Stomach (tissue), 9 donors: ENCODE data around the gene ARMCX5. TPM values are rescaled to one million over a fixed set of nuclear protein-coding genes. Genes with fewer than 3 reads are reported as not detected.

Source experiments
- DNase-seq, 2 donors: peaks; one replicate each; pipeline versions ENCODE4 v3.0.0 to v3.0.0-alpha.2; 2013 to 2019
- H3K27ac ChIP-seq, 5 donors: fragments of 200-600 bp in 4 of 5; sonication (generic) in 4 of 5; one replicate each; pipeline ENCODE4 v1.5.1; 2013 to 2019; ENCODE audit warnings: mild to moderate bottlenecking in 1 of 5, moderate library complexity in 1 of 5
- H3K27me3 ChIP-seq, 3 donors: fragments of 200-600 bp; sonication (generic); one replicate each; pipeline ENCODE4 v1.5.1; 2017 to 2019; ENCODE audit warnings: mixed run types in 1 of 3
- H3K36me3 ChIP-seq, 4 donors: fragments of 200-600 bp; sonication (generic); 1 replicate in 3 of 4; 2 replicates in 1 of 4; pipeline ENCODE4 v1.5.1; 2016 to 2019
- H3K4me1 ChIP-seq, 4 donors: fragments of 200-600 bp; sonication (generic); one replicate each; pipeline ENCODE4 v1.5.1; 2016 to 2019
- H3K4me3 ChIP-seq, 4 donors: fragments of 200-600 bp; sonication (generic) in 3 of 4; one replicate each; pipeline ENCODE4 v1.5.1; 2016 to 2019; ENCODE audit warnings: mild to moderate bottlenecking in 1 of 4
- H3K9me3 ChIP-seq, 4 donors: fragments of 200-600 bp; sonication (generic); one replicate each; pipeline ENCODE4 v1.5.1; 2016 to 2019
- CTCF ChIP-seq, 7 experiments: fragments of 450-650 bp in 4 of 7; fragments of 200-600 bp in 3 of 7; sonication (generic) in 3 of 7; IDR thresholded peaks; one replicate each; pipeline ENCODE4 v1.5.1; 2016 to 2019; ENCODE audit warnings: antibody characterized with exemption in 7 of 7, control low read depth in 2 of 7, mild to moderate bottlenecking in 1 of 7
- EP300 ChIP-seq: sonication (generic); formaldehyde crosslinking; IDR thresholded peaks from one replicate; pipeline ENCODE4 v1.6.1; 2017; ENCODE audit warnings: antibody characterized with exemption
- POLR2A ChIP-seq, 4 donors: fragments of 450-650 bp; IDR thresholded peaks; one replicate each; pipeline ENCODE4 v1.6.1; 2016; ENCODE audit warnings: antibody characterized with exemption in 4 of 4, control low read depth in 2 of 4, mild to moderate bottlenecking in 1 of 4, moderate library complexity in 1 of 4
- POLR2AphosphoS5 ChIP-seq, 3 donors: sonication (generic); formaldehyde crosslinking; IDR thresholded peaks; one replicate each; pipeline ENCODE4 v1.6.1; 2016; ENCODE audit warnings: antibody characterized with exemption in 3 of 3
- WGBS, 5 donors: extraction: QIAGEN DNeasy Blood & Tissue Kit in 3 of 5; methylation state at CpG; one replicate each; pipeline versions ENCODE4 v1.1.5 to v1.1.7; 2013 to 2018; 5-methylcytosine and 5-hydroxymethylcytosine counted together
- intact Hi-C: fragments of 100-400 bp; cut with DNase I; formaldehyde crosslinking; loops from one replicate; pipeline ENCODE4 v1.15.1; 2023; ENCODE audit warnings: low total_unique reads
- polyA plus RNA-seq, 3 donors: library from polyadenylated mRNA; stranded (reverse); fragments of 200-250 nt; gene quantifications; one replicate each; pipeline ENCODE4 v1.2.3, GENCODE V29; 2013
- total RNA-seq, 5 donors: library from RNA; depleted of rRNA; stranded (reverse); fragments of >200 nt; gene quantifications; one replicate each; pipeline versions ENCODE4 v1.1.0 to v1.2.3, GENCODE V29; 2014 to 2016
- donor health status: healthy with polysubstance abuse.
- donor health status: Bipolar disorder and iron deficiency.
- donor health status: healthy.

The ARMCX5 gene
- total and polyA plus RNA-seq, 8 donors: 2.2 to 37.1 (median 5.0) TPM

DNA sequence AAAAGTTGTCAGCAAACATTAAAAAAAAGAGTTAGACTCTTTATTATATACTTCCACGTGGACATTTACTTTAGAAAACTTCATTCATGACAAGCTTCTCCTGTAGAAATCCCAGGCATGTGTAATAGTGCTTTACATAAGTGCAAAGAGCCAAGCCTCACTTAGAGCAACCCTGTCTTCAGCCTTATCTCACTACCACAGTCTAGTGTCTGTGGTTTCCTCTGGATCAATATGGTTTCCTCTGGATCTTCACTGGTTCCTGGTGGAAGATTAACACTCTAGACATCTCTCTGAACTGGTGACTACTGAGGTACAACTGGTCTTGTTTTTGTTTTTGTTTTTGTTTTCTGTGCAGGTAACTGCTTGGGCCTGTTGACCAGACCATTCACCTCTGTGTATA lies 18.4 kb upstream of the ARMCX5 start:
- Histone ChIP-seq H3K27me3 (no peaks in the 10 kb centered on the region), H3K4me3 (no peak overlapping the region), H3K36me3 (no peaks in the 10 kb centered on the region), H3K27ac (no peak overlapping the region), H3K4me1 (no peaks in the 10 kb centered on the region), H3K9me3 (no peaks in the 10 kb centered on the region)
- intact Hi-C loops: no loop called here
- 21 to 38% (median 33%) methylated on average over 1 of the region's 1 CpG for WGBS, 5 donors
- DNase-seq: no peak
- no peak for TF ChIP-seq POLR2A (IDR thresholded peaks at IDR 0.05)
- TF ChIP-seq EP300: no peak

DNA sequence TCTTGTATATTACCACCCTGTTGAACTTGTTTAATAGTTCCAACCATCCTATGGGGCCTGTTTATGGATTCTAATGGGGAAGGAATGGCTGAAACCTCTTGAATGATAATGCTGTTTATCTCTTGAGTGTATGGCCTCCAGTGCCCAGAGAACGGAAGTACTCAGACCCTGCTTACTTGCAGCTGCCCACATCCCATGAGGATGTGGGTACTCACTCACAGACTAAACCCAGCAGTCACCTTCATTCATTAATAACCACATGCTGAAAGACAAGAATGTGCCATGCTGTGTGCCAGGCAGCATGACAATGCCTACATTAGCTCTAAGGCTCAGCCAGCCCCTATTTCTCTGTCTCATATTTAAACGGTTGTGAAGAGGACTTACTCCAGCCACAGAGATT lies 5.9 kb upstream of the ARMCX5 start:
- DNase-seq: no peak

DNA sequence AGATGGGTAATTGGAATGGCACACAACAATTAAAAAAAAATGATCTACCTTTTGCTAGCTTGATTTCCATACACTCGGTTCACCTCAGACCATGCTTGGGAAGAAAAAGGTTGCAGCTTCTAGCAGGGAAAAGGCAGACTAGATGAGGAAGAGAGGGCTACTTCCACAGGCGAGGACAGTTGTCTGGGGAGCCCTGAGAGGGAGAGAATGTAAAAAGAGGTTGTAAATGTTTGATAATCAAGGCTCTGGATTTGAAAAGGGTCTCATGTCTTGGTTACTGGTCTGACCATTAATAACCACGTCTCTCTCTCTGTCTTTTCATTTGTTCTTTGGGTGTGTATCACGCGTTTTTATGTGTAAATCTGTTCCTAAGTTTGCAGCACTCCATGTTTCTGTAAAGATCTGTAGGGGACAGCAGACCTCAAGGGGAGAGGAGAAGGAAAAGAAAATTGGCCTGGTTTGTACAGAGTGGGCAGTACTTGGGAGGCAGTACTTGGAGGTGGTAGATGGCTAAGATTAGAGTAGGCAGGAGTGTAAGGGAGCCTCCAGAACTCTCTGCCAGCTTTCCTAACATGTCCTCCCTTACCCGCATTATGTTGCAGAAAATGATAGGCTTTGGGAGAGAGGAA lies 750 bp downstream of the ARMCX5 start:
- Histone ChIP-seq H3K27me3 (no peaks in the 10 kb centered on the region), H3K27ac (peak overlapping the region in 4 of 5 donors; percentile 78 to 84 (median 82)), H3K36me3 (peaks cover 0 to 15% (median 0%) of the 10 kb centered on the region in 4 donors), H3K9me3 (no peaks in the 10 kb centered on the region), H3K4me1 (peaks cover 0 to 12% (median 5%) of the 10 kb centered on the region in 4 donors), H3K4me3 (peak overlapping the region; percentile 55 to 62 (median 60))
- peak in 1 of 2 donors; percentile 40 for DNase-seq
- TF ChIP-seq POLR2AphosphoS5 (IDR thresholded peaks at IDR 0.05): no peak
- TF ChIP-seq CTCF (IDR thresholded peaks at IDR 0.05): no peak
- TF ChIP-seq EP300: no peak
- no peak for TF ChIP-seq POLR2A (IDR thresholded peaks at IDR 0.05)
- WGBS, 5 donors: 2 to 34% (median 5%) methylated on average over 6 of the region's 6 CpGs
- intact Hi-C loops: no loop called here

More for the DNA sequence above, 5.9 kb upstream of the ARMCX5 start:
- peaks cover 0 to 8% (median 0%) of the 10 kb centered on the region in 3 donors for H3K27me3 ChIP-seq
- 31 to 87% (median 79%) methylated on average over 2 of the region's 2 CpGs for WGBS, 5 donors
- H3K4me1 ChIP-seq: peaks cover 0 to under 1% (median 0%) of the 10 kb centered on the region in 4 donors
- H3K9me3 ChIP-seq: no peaks in the 10 kb centered on the region
- intact Hi-C loops: no loop called here
- H3K27ac ChIP-seq: no peak overlapping the region
- TF ChIP-seq EP300: no peak
- TF ChIP-seq POLR2A (IDR thresholded peaks at IDR 0.05): no peak
- TF ChIP-seq POLR2AphosphoS5 (IDR thresholded peaks at IDR 0.05): no peak
- no peak for TF ChIP-seq CTCF (IDR thresholded peaks at IDR 0.05)
- no peak overlapping the region for H3K4me3 ChIP-seq
- no peaks in the 10 kb centered on the region for H3K36me3 ChIP-seq

GRCh38 chrX:102604327-102604726 lies 5.0 kb downstream of the ARMCX5 start:
- no peak for DNase-seq
- Histone ChIP-seq H3K9me3 (no peaks in the 10 kb centered on the region), H3K27ac (no peak overlapping the region), H3K27me3 (no peaks in the 10 kb centered on the region), H3K4me3 (no peak overlapping the region), H3K36me3 (peaks cover 0 to 15% (median 0%) of the 10 kb centered on the region in 4 donors), H3K4me1 (peaks cover 0 to 10% (median 4%) of the 10 kb centered on the region in 4 donors)
- WGBS, 5 donors: 50 to 74% (median 70%) methylated on average over 1 of the region's 1 CpG
- TF ChIP-seq POLR2A (IDR thresholded peaks at IDR 0.05) (no peak), EP300 (no peak), POLR2AphosphoS5 (IDR thresholded peaks at IDR 0.05) (no peak), CTCF (IDR thresholded peaks at IDR 0.05) (no peak)
- intact Hi-C loops: no loop called here

DNA sequence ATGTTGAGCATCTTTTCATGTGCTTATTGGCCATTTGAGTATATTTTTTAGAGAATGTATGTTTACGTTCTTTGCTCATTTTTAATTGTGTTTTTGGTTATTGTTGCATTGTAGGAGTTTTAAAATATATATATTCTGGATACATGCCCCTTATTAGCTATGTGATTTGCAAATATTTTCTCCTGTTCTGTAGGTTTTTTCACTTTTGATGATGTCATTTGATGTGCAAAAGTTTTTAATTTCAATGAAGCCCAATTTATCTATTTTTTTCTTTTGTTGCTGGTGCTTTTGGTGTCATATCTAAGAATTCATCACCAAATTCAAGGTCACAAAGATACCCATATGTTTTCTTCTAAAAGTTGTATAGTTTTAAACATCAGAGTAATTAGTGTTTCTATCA lies 6.8 kb downstream of the ARMCX5 start:
- Histone ChIP-seq H3K27me3 (no peaks in the 10 kb centered on the region), H3K36me3 (peaks cover 0 to 22% (median 4%) of the 10 kb centered on the region in 4 donors), H3K4me1 (peaks cover 0 to 2% (median under 1%) of the 10 kb centered on the region in 4 donors), H3K9me3 (no peaks in the 10 kb centered on the region), H3K4me3 (no peak overlapping the region), H3K27ac (no peak overlapping the region)
- DNase-seq: no peak
- TF ChIP-seq EP300: no peak
- TF ChIP-seq CTCF (IDR thresholded peaks at IDR 0.05): no peak
- WGBS, 5 donors: 74 to 100% (median 95%) methylated on average over 1 of the region's 1 CpG
- intact Hi-C loops: no loop called here
